NCI-H187 (cell line): ENCODE data around the gene CYRIA.

Source experiments
- DNase-seq, 2 experiments: peaks; one replicate each; lab custom pipeline; 2025; lab: John Stamatoyannopoulos, UW

The CYRIA gene

GRCh38 chr2:16650287-16651249 lies 15.1 kb downstream of the CYRIA start:
- no peak for DNase-seq

DNA sequence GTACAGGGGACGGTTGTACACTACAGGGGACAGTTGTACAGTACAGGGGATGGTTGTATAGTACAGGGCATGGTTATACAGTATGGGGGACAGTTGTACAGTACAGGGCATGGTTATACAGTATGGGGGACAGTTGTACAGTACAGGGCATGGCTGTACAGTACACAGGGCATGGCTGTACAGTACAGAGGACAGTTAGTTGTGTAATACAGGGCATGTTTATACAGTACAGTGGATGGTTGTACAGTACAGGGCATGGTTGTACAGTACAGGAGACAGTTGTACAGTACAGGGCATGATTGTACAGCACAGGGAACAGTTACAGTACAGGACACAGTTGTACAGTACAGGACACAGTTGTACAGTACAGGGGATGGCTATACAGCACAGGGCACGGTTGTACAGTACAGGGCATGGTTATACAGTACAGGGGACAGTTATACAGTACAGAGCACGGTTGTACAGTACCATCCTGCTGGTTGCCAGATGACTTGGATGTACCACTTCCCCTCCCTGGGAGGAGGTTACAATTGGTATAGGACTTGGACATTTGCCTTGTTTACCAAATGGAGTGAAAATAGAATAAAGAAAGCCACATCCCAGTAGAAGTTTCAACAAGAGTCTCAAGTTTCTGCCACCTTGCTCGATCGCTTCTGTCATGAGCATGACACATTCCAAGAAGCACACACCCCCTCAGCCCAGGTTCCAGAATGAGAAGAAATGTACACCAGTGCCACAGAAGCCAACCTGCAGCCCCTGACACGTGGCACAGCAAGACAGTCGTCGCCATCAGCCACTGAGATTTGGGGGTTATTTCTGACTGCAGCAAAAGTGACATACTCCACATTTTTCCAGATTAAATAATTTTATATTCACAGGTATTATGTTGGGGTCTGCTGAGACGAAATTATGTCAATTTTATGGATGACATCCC lies 16.0 kb downstream of the CYRIA start:
- no peak for DNase-seq

- DNase-seq: no peak
Observed at GRCh38 chr2:16647992-16648617, 17.5 kb downstream of the CYRIA start.

- DNase-seq: no peak
Observed at GRCh38 chr2:16645775-16646559, 19.7 kb downstream of the CYRIA start.

DNA sequence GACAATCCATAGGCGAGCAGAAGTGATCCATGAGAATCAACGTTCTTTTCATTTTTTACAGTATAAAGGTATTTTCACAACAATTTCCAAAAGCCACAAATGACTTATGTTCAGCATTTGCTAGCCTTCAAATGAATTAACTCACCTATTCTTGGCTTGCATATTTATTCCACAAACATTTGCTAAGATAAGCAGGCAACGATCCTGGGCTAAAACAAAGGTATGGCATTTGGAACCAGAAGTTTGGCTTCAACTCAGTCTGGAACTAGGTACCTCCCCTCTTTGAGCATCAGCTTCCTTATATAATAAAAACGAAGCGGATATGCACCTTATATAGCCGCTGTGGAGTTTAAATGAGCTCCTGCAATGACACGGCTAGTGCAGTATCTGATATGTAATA lies 20.5 kb downstream of the CYRIA start:
- DNase-seq: no peak

- DNase-seq: no peak
Observed at GRCh38 chr2:16644221-16644925, 21.3 kb downstream of the CYRIA start.

DNA sequence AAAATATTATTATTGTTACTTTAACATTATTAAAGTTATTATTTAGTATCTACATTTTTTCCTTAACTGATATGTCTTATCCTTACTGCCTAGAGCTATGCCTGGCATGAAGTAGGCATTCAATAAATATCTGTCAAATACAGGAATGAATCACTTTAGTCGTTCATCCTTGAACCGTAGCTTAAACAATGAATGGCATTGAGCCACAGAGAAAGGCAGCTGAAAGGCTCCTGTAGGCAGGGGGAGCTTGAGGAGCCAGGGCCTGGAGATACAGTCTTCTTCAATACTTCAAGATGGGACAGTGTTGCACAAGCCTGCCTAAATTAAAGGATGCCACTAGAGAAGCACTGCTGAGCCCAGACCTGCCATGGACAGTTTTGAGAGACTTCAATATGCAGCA lies 22.5 kb downstream of the CYRIA start:
- DNase-seq: no peak

GRCh38 chr2:16642088-16642487 lies 23.5 kb downstream of the CYRIA start:
- no peak for DNase-seq

DNA sequence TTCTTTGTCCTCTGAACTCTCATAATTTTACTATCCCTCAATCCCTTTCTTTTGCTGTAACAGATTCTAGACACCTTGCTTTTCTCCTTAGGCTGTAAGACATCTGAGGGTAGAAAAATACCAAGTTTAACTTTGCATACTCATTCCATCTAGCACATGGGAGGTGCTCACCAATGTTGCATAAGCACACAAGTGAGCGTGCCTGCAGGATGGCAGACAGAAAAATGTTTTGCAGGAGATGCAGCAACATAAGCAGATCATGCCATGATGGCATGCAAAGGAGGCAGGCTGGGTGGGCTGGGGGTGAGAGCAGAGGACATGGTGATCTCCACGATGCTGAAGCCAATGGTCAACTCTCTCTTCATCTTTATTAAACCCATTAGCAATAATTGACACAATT lies 24.1 kb downstream of the CYRIA start:
- no peak for DNase-seq

DNA sequence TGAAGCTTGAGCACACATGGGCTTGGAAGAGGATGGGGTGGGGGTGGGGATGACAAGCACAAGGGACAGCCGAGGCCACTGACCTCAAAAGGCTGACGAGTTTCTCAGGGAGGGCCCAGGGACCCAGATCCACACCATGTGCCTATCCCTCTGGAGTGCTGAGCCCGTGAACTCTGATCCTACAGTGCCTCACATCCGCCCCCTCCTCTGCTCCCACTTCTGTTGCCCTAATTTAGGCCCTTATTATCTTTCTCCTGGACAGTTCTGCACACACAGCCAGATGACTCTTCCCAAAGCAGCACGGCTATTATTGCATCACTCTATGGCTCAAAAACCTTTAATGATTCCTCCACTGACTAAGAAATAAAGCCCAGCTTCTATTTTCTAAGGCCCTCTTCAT lies 24.8 kb downstream of the CYRIA start:
- DNase-seq: no peak

GRCh38 chr2:16640001-16640700 lies 25.5 kb downstream of the CYRIA start:
- DNase-seq: no peak

GRCh38 chr2:16639431-16639830 lies 26.2 kb downstream of the CYRIA start:
- no peak for DNase-seq

- DNase-seq: no peak
Observed at GRCh38 chr2:16638946-16639345, 26.7 kb downstream of the CYRIA start.

DNA sequence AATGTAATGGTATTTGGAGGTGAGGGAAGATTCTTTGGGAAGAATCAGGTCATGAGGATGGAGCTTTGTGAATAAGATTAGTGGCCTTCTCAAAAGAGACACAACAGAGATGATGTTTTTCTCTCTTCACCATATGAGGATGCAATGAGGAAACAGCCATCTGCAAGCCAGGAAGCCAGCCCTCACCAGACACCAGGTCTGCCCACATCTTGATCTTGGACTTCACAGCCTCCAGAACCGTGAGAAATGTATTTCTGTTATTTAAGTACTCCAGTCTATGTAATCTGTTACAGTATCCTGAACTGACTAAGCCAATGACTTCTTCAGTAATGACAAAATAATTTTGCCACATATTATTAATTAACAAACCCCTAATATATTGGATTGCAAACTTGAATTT lies 28.3 kb downstream of the CYRIA start:
- no peak for DNase-seq

DNA sequence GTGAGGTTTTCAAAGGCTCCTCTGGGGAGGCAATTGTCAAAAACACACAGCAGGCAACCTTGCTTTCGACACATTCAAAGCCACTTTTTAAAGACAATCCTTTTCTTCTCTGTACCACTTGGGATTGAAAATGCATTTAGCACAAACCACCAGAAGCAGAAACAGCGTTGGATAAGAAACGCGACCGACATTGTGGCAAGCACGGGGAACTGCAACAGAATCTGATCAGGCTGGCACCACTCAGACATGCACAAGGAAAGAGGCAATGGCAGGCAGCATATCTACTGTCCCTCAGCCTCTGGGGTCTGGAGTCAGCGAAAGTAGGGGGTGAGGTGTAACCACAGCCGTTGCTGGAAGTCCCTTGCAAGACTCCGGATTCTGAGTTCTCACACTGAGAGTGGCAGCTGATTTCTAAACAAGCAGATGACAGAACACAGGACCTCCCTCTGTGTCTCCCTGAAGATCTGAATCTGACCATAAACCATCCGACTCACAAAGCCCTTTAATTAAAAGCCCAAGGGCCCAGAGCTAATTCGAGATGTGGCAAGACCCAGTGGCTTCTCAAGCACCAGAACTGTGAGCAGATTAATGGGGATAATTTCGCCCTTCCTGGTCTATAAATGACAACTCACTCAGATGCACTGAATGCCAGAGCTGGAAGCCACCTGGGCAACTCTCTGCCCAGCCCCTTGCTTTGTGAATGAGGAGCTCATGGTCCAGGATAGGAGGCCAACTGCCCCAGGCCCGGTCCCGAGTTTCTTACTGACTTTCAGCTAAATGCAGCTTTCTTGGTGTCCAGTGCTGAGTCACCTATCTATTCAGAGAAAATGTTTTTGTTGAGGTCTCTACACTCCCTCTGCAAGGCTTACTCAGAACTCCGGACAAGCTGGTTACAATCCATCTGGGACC lies 29.6 kb downstream of the CYRIA start:
- DNase-seq: no peak

DNA sequence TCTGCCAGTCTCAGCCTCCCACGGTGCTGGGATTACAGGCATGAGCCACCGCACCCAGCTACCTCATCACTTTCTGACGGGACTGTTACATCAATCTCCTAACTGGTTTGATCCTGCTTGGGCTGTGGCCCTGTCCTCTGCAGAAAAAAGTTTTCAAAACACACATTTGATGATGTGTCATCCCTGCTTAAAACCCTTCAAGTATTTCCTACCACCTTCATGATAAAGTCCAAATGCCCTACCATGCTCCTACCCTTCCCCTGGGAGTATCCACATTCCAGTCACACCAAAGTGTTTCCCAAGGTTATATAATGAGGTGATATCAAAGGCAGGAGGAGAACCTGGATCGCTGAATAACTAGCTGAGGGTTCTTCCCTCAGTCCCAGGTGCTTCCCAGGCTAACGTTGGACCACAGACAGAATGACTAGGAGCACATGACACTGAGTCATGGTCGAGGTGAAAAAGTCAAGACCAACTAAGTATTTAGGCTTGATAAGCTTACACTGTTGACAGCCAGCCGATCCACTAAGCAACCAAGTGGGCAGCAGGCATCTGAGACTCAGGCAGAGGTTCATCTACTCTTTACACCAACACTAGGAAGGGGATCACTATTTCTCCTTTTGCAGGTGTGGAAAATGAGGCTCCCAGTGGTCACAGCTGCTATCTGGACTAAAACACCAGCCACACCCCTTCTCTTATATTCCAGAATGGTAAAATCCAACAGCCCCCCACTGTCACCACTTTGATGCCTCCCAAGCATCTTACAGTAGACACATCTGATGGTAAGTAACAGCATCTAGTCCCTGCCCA lies 31.8 kb downstream of the CYRIA start:
- no peak for DNase-seq

DNA sequence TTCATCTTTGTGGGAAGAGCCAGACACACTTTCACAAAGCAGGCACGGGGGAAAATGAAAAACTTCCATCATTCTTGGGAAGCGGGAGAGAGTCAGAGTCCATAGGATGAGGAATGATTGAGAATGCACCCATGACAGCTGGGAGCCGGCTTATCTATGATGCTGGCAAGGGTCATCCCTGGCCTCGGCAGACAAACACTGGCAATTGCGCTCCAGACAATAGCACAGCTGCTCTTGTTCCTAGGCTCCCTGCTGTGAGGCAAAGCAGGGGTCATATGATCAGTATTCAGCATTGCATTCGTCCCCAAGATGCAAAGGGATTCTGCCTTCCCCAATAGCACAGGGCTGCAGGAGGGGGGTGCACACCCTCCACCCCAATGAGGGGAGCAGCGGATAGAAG lies 33.0 kb downstream of the CYRIA start:
- no peak for DNase-seq

DNA sequence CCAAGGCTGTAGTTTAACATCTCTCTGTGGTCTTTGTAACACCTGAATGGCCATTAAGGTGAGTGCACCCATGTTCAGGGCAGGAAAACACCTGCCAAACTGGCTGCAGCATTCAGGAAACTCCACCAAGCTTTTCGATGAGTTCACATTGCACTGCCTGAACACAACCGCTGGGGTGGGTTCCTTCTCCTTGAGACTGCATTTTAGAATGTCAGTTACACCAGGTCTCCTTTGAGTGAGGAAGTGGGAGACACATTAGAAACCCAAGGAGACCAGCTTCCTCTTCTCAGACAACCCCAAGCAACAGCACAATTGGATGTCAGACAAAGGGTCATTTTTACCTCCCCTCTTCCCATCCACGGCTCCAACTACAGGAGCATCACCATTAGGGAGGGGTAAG lies 35.2 kb downstream of the CYRIA start:
- no peak for DNase-seq
